Caki2 (cell line): ENCODE measurements around the gene PIGR. TPM values are rescaled to one million over a fixed set of nuclear protein-coding genes. Genes with fewer than 3 reads are reported as not detected.

Source experiments
- DNase-seq: peaks from one replicate; pipeline ENCODE4 v3.0.0-alpha.2; 2015; ENCODE audit warnings: low read depth
- in situ Hi-C: cut with HindIII; loops from 2 replicates; pipeline ENCODE4 v1.10.0; 2016; ENCODE audit warnings: low sequenced_read_pairs, low pct_unique_long_range_greater_than_20kb, mixed read lengths
- total RNA-seq: library from RNA; depleted of rRNA; stranded (reverse); fragments of >200 nt; shearing (Covaris generic); gene quantifications from 2 replicates; pipeline ENCODE4 v1.2.3, GENCODE V29; 2014; ENCODE audit warnings: low replicate concordance

Gene PIGR
- total RNA-seq, 1 experiment from 2014 or later = not detected

GRCh38 chr1:206963119-206963712 is 16.9 kb upstream of the PIGR start:
- in situ Hi-C loops = no loop called here
- no peak for DNase-seq

- DNase-seq = no peak
- in situ Hi-C loops = no loop called here
Measured at GRCh38 chr1:206962272-206962671, 16.0 kb upstream of the PIGR start.

- no peak for DNase-seq
- in situ Hi-C loops = no loop called here
Measured at GRCh38 chr1:206961668-206962067, 15.4 kb upstream of the PIGR start.

GRCh38 chr1:206960676-206961386 is 14.6 kb upstream of the PIGR start:
- no peak for DNase-seq
- in situ Hi-C loops = no loop called here

- no peak for DNase-seq
- in situ Hi-C loops = no loop called here
Measured at GRCh38 chr1:206958144-206958543, 11.9 kb upstream of the PIGR start.

GRCh38 chr1:206957639-206958038 is 11.4 kb upstream of the PIGR start:
- in situ Hi-C loops = no loop called here
- DNase-seq = no peak

GRCh38 chr1:206955476-206956451 is 9.5 kb upstream of the PIGR start:
- in situ Hi-C loops = no loop called here
- DNase-seq = peak; percentile 52

GRCh38 chr1:206954459-206955342 is 8.4 kb upstream of the PIGR start:
- in situ Hi-C loops = no loop called here

GRCh38 chr1:206953626-206954025 is 7.4 kb upstream of the PIGR start:
- in situ Hi-C loops = no loop called here
- no peak for DNase-seq

More at GRCh38 chr1:206954459-206955342, 8.4 kb upstream of the PIGR start:
- peak; percentile 51 for DNase-seq

- in situ Hi-C loops = no loop called here
- DNase-seq = no peak
Measured at GRCh38 chr1:206953126-206953525, 6.9 kb upstream of the PIGR start.

GRCh38 chr1:206952171-206952570 is 5.9 kb upstream of the PIGR start:
- peak; percentile 93 for DNase-seq
- in situ Hi-C loops = no loop called here

- in situ Hi-C loops = no loop called here
- peak; percentile 95 for DNase-seq
Measured at GRCh38 chr1:206951318-206952100, 5.2 kb upstream of the PIGR start.

- no peak for DNase-seq
- in situ Hi-C loops = no loop called here
Measured at GRCh38 chr1:206949641-206950040, 3.4 kb upstream of the PIGR start.

- no peak for DNase-seq
- in situ Hi-C loops = no loop called here
Measured at GRCh38 chr1:206949208-206949607, 2.9 kb upstream of the PIGR start.

GRCh38 chr1:206947255-206947654 is 989 bp upstream of the PIGR start:
- in situ Hi-C loops = no loop called here
- DNase-seq = no peak

- in situ Hi-C loops = no loop called here
- no peak for DNase-seq
Measured at GRCh38 chr1:206945779-206946178, 487 bp downstream of the PIGR start.

GRCh38 chr1:206944703-206945102 is 1.6 kb downstream of the PIGR start:
- in situ Hi-C loops = no loop called here
- DNase-seq = no peak
